GM23248 (cell line): ENCODE measurements around the gene TMEM132C.

Source experiments
- EZH2 ChIP-seq: fragments of 200-600 bp; sonication (generic); IDR thresholded peaks from 2 replicates; pipeline ENCODE4 v1.6.1; 2018; ENCODE audit warnings: antibody characterized with exemption, mild to moderate bottlenecking; ENCODE audit not compliant: insufficient read depth, poor library complexity, severe bottlenecking
- EZH2phosphoT487 ChIP-seq: fragments of 200-600 bp; sonication (generic); IDR thresholded peaks from 2 replicates; pipeline ENCODE4 v1.6.1; 2018; ENCODE audit warnings: antibody characterized with exemption, moderate library complexity, mild to moderate bottlenecking, low read depth; ENCODE audit not compliant: insufficient read depth

GRCh38 chr12:128258866-128259555 is 8.0 kb upstream of the TMEM132C start:
- TF ChIP-seq EZH2 (no peak), EZH2phosphoT487 (no peak)
